Breast epithelium (tissue), 4 donors: Measurements from ENCODE around the gene COL18A1. TPM values are rescaled to one million over a fixed set of nuclear protein-coding genes. Genes with fewer than 3 reads are reported as not detected.

Experiments
- DNase-seq, 2 donors: peaks; one replicate each; pipeline ENCODE4 v3.0.0-alpha.2; 2019; ENCODE audit warnings: low spot score in 2 of 2
- H3K27ac ChIP-seq, 2 donors: fragments of 200-600 bp; sonication (generic) in 1 of 2; one replicate each; pipeline ENCODE4 v1.5.1; 2016 to 2019; ENCODE audit warnings: mild to moderate bottlenecking in 1 of 2
- H3K27me3 ChIP-seq, 2 donors: fragments of 200-600 bp; sonication (generic) in 1 of 2; one replicate each; pipeline versions ENCODE4 v1.5.1 to v1.6.0; 2017 to 2019; ENCODE audit warnings: control low read depth in 1 of 2, mild to moderate bottlenecking in 1 of 2
- H3K36me3 ChIP-seq: fragments of 200-600 bp; one replicate; pipeline ENCODE4 v1.5.1; 2019
- H3K4me1 ChIP-seq, 2 donors: fragments of 200-600 bp; sonication (generic); one replicate each; pipeline ENCODE4 v1.5.1; 2016 to 2019; ENCODE audit warnings: control low read depth in 1 of 2
- H3K4me3 ChIP-seq, 3 donors: fragments of 200-600 bp; sonication (generic); 1 replicate in 2 of 3; 2 replicates in 1 of 3; pipeline ENCODE4 v1.5.1; 2016 to 2019; ENCODE audit warnings: mild to moderate bottlenecking in 3 of 3, moderate library complexity in 2 of 3
- H3K9me3 ChIP-seq, 2 donors: fragments of 200-600 bp; sonication (generic) in 1 of 2; one replicate each; pipeline ENCODE4 v1.5.1; 2016 to 2019; ENCODE audit warnings: control low read depth in 1 of 2
- POLR2A ChIP-seq: fragments of 450-650 bp; IDR thresholded peaks from one replicate; pipeline ENCODE4 v1.6.1; 2016; ENCODE audit warnings: antibody characterized with exemption, mild to moderate bottlenecking, moderate library complexity
- POLR2AphosphoS5 ChIP-seq, 3 donors: sonication (generic); formaldehyde crosslinking; IDR thresholded peaks; one replicate each; pipeline ENCODE4 v1.6.1; 2017; ENCODE audit warnings: antibody characterized with exemption in 3 of 3
- intact Hi-C: fragments of 100-400 bp; cut with DNase I; formaldehyde crosslinking; loops from one replicate; pipeline ENCODE4 v1.15.1; 2023; ENCODE audit warnings: low total_unique reads
- total RNA-seq, 3 donors: library from RNA; depleted of rRNA; stranded (reverse); fragments of >200 nt; gene quantifications; one replicate each; pipeline ENCODE4 v1.1.0, GENCODE V29; 2016
- TF ChIP-seq, protein P1 (sequence below), 3 donors: fragments of 450-650 bp; IDR thresholded peaks; one replicate each; pipeline ENCODE4 v1.5.1; 2016 to 2017; ENCODE audit warnings: antibody characterized with exemption in 3 of 3, mild to moderate bottlenecking in 3 of 3, moderate library complexity in 3 of 3

The COL18A1 gene
- total RNA-seq = 10 to 100 TPM; 48.3 to 62.9 (median 55.8) TPM

DNA sequence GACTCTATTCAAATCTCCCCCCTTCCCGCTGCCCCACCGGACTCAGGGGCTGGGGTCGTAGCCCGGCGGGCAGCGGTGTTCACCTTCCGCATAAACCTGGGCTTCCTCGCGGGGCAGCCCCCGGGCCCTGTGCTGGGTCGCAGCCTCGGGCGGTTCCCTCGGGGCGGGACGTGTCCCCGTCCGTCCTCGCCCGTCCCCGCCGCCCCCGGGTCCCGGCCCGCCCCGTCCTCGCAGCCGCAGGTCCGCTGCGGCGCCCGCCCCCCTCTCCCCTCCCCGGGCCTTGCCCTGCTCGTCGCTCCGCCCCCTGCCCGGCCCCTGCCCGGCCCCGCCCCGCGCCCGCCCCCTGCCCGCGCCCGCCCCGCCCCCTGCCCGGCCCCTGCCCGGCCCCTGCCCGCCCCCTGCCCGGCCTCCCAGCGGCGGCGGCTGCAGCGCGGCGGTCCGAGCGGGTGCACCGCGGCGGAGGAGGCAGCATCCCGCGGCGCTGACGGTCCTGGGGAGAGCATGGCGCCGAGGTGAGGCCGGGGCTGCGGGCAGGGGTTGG lies at the start of gene COL18A1:
COL18A1 (plus strand) TSS at position 436 of the 541 bp plus-strand sequence; CDS start at position 502, 66 bp downstream.
- DNase-seq = no peak
- TF ChIP-seq, protein P1, sequence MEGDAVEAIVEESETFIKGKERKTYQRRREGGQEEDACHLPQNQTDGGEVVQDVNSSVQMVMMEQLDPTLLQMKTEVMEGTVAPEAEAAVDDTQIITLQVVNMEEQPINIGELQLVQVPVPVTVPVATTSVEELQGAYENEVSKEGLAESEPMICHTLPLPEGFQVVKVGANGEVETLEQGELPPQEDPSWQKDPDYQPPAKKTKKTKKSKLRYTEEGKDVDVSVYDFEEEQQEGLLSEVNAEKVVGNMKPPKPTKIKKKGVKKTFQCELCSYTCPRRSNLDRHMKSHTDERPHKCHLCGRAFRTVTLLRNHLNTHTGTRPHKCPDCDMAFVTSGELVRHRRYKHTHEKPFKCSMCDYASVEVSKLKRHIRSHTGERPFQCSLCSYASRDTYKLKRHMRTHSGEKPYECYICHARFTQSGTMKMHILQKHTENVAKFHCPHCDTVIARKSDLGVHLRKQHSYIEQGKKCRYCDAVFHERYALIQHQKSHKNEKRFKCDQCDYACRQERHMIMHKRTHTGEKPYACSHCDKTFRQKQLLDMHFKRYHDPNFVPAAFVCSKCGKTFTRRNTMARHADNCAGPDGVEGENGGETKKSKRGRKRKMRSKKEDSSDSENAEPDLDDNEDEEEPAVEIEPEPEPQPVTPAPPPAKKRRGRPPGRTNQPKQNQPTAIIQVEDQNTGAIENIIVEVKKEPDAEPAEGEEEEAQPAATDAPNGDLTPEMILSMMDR (IDR thresholded peaks at IDR 0.05) = no peak
- TF ChIP-seq POLR2A (no peak), POLR2AphosphoS5 (IDR thresholded peaks at IDR 0.05) (no peak)
- Histone ChIP-seq H3K9me3 (peaks cover 0 to 6% of the 10 kb centered on the region in 2 donors), H3K4me3 (peak within 1 kb of the TSS; percentile 52 to 91 (median 71)), H3K4me1 (peaks cover 22 to 23% of the 10 kb centered on the region in 2 donors), H3K27me3 (no peaks in the 10 kb centered on the region), H3K27ac (peak within 1 kb of the TSS; percentile 78 to 94), H3K36me3 (no peaks in the 10 kb centered on the region)
- intact Hi-C loops = loop anchor here (5.0 kb wide), 1 partner anchor 38 kb away; no protein-coding TSS in a partner anchor

- Histone ChIP-seq H3K4me1 (no peaks in the 10 kb centered on the region), H3K4me3 (no peak overlapping the region), H3K27ac (peak overlapping the region; percentile 67 to 94), H3K36me3 (no peaks in the 10 kb centered on the region), H3K27me3 (no peaks in the 10 kb centered on the region), H3K9me3 (no peaks in the 10 kb centered on the region)
- TF ChIP-seq, protein P1 (IDR thresholded peaks at IDR 0.05) = no peak
- TF ChIP-seq POLR2A (no peak), POLR2AphosphoS5 (IDR thresholded peaks at IDR 0.05) (no peak)
- intact Hi-C loops = no loop called here
- DNase-seq = no peak
Observed at GRCh38 chr21:45355573-45355972, 49.4 kb upstream of the COL18A1 start.

DNA sequence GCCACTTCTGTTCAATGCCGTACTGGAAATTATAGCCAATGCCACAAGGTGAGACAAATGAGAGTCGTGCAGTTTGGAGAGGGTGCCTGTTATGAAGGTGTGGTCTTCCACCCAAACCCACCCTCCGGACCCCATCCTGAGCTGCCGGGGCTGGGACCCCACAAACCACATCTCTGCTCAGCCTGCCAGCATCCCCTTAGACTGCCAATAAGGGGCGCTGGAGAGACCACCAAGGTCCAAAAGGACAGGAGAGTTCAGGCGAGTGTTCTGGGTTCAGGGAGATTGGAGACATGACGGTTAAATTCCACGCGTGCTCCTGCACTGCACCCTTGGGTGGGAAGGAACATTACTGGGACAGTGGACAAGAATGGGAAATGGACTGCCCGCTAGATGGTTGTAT lies 48.7 kb upstream of the COL18A1 start:
- Histone ChIP-seq H3K9me3 (no peaks in the 10 kb centered on the region), H3K4me3 (no peak overlapping the region), H3K36me3 (no peaks in the 10 kb centered on the region), H3K27me3 (no peaks in the 10 kb centered on the region), H3K27ac (peak overlapping the region; percentile 67 to 94), H3K4me1 (no peaks in the 10 kb centered on the region)
- DNase-seq = no peak
- intact Hi-C loops = no loop called here
- TF ChIP-seq POLR2AphosphoS5 (IDR thresholded peaks at IDR 0.05) (no peak), POLR2A (no peak)
- TF ChIP-seq, protein P1 (IDR thresholded peaks at IDR 0.05) = no peak

DNA sequence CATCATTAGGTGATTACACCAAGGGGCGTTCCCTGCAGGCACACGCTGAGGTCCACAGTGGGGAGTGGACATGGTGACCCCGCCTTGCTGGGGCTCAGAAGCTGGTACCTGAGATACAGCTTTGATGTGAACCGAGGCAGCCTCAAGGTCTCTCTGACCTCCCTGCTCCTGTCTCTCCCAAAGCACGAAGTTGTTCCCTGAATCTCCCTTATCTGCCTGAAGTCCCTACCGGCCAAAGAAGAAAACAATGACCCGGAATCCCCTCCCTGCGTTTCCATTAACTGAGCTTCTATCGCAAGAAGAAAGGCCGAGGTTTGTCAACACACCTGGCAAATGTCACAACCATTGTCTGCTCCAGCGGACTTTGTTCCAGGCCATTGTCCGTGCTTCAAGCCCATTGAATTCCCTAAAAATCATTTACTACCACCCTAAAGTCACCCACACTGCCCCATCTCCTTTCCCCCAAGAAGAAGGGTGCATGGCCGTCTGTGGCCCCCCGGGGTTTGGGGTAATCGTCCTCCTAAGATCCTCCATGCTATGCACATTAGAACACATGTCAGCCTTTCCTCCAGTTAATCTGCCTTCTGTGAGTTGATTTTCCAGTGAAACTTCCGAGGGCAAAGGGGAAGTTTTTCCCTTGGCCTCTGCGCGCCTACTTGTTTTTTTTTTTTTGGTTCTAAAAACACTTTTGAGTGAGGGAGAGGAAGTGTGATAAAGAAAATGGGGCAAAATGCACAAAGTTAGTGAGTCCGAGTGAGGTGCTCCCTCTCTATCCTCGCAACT lies 48.1 kb upstream of the COL18A1 start:
- no peaks in the 10 kb centered on the region for H3K27me3 ChIP-seq
- peak overlapping the region in 1 of 3 donors; percentile 6 for H3K4me3 ChIP-seq
- no peaks in the 10 kb centered on the region for H3K36me3 ChIP-seq
- intact Hi-C loops = no loop called here
- H3K9me3 ChIP-seq = no peaks in the 10 kb centered on the region
- H3K27ac ChIP-seq = peak overlapping the region; percentile 67 to 94
- TF ChIP-seq POLR2A = no peak
- TF ChIP-seq POLR2AphosphoS5 (IDR thresholded peaks at IDR 0.05) = no peak
- TF ChIP-seq, protein P1 (IDR thresholded peaks at IDR 0.05) = no peak
- no peaks in the 10 kb centered on the region for H3K4me1 ChIP-seq
- DNase-seq = no peak
